Body of pancreas (tissue), 4 donors: Measurements from ENCODE around the gene DEPDC5.

Experiments used
- CTCF ChIP-seq, 7 experiments: fragments of 450-650 bp in 4 of 7; fragments of 200-600 bp in 3 of 7; sonication (generic) in 3 of 7; IDR thresholded peaks; one replicate each; pipeline ENCODE4 v1.5.1; 2016 to 2019; ENCODE audit warnings: antibody characterized with exemption in 7 of 7
- POLR2A ChIP-seq, 3 donors: fragments of 450-650 bp; IDR thresholded peaks; one replicate each; pipeline ENCODE4 v1.6.1; 2016; ENCODE audit warnings: antibody characterized with exemption in 3 of 3, mild to moderate bottlenecking in 2 of 3

- no peak for TF ChIP-seq POLR2A (IDR thresholded peaks at IDR 0.05)
- TF ChIP-seq CTCF (IDR thresholded peaks at IDR 0.05) = no peak
These were observed 86.8 kb downstream of the DEPDC5 start for GRCh38 chr22:31840585-31840984.
